NCI-H2196 (cell line): Measurements from ENCODE around the gene IGSF9.

Source experiments
- DNase-seq: peaks from one replicate; lab custom pipeline; 2025; ENCODE audit not compliant: unreplicated experiment; lab: John Stamatoyannopoulos, UW

The IGSF9 gene

GRCh38 chr1:159934136-159935039, 11.0 kb downstream of the IGSF9 start:
- DNase-seq: no peak

- DNase-seq: no peak
Measured at GRCh38 chr1:159933347-159933746, 12.1 kb downstream of the IGSF9 start.

GRCh38 chr1:159932296-159933285, 12.8 kb downstream of the IGSF9 start:
- no peak for DNase-seq

GRCh38 chr1:159931795-159932173, 13.6 kb downstream of the IGSF9 start:
- DNase-seq: no peak

- no peak for DNase-seq
Measured at GRCh38 chr1:159931101-159931794, 14.2 kb downstream of the IGSF9 start.

GRCh38 chr1:159930634-159931033, 14.8 kb downstream of the IGSF9 start:
- no peak for DNase-seq

GRCh38 chr1:159930216-159930615, 15.2 kb downstream of the IGSF9 start:
- DNase-seq: no peak

- no peak for DNase-seq
Measured at GRCh38 chr1:159929155-159930051, 16.0 kb downstream of the IGSF9 start.

GRCh38 chr1:159928491-159929050, 16.8 kb downstream of the IGSF9 start:
- DNase-seq: no peak

GRCh38 chr1:159927849-159928431, 17.5 kb downstream of the IGSF9 start:
- no peak for DNase-seq

GRCh38 chr1:159927211-159927848, 18.1 kb downstream of the IGSF9 start:
- no peak for DNase-seq

- DNase-seq: no peak
Measured at GRCh38 chr1:159925719-159926078, 19.7 kb downstream of the IGSF9 start.

GRCh38 chr1:159924791-159925718, 20.4 kb downstream of the IGSF9 start, which contains the start of gene TAGLN2:
TSS of gene TAGLN2 (minus strand) at chr1:159925507. CDS start at chr1:159920509, 4,998 bp downstream.
- peak; percentile 84 for DNase-seq

- DNase-seq: peak; percentile 68
Measured at GRCh38 chr1:159924025-159924790, 21.2 kb downstream of the IGSF9 start.

GRCh38 chr1:159923203-159924024, 22.0 kb downstream of the IGSF9 start:
- DNase-seq: peak; percentile 89
